Retinal pigment epithelial cell (primary cell): ENCODE results near the gene MAP7D2.

Experiments used
- DNase-seq: peaks from one replicate; pipeline ENCODE4 v3.0.0-alpha.2; 2010; ENCODE audit warnings: low read depth
- H3K4me3 ChIP-seq: 2 replicates; pipeline ENCODE4 v1.5.1; 2011; ENCODE audit warnings: mild to moderate bottlenecking, low read length, control low read depth, moderate library complexity
- CTCF ChIP-seq: conservative IDR thresholded peaks from 2 replicates; pipeline ENCODE4 v1.5.1; 2011; ENCODE audit warnings: low read depth, low read length, control low read depth, inconsistent platforms

Gene MAP7D2

DNA sequence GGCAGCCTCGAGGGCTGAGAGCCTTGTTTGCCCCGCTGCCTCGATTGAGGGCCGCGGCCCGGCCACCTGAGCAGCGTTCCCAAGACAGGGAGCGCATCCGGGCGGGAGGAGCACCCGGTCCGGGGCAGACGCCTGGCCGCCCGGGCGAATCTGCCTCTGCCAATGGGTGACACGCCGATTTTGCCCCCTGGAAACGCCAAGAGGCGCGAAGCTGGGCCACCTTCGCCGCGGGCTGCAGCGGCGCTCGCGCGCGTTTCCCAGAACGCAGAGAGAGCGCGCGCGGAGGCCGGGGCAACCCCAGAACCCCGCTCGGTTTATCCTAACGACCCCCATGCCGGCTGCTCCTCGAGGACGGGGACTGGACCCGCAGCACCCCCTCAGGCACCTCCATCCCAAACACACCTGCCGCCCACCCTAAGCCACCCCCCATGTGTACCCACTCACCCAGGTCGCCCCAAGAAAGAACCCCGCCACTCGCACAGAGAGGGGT, 575 bp downstream of the MAP7D2 start:
- peak overlapping the region; percentile 42 for H3K4me3 ChIP-seq
- no peak for TF ChIP-seq CTCF
- DNase-seq: no peak

DNA sequence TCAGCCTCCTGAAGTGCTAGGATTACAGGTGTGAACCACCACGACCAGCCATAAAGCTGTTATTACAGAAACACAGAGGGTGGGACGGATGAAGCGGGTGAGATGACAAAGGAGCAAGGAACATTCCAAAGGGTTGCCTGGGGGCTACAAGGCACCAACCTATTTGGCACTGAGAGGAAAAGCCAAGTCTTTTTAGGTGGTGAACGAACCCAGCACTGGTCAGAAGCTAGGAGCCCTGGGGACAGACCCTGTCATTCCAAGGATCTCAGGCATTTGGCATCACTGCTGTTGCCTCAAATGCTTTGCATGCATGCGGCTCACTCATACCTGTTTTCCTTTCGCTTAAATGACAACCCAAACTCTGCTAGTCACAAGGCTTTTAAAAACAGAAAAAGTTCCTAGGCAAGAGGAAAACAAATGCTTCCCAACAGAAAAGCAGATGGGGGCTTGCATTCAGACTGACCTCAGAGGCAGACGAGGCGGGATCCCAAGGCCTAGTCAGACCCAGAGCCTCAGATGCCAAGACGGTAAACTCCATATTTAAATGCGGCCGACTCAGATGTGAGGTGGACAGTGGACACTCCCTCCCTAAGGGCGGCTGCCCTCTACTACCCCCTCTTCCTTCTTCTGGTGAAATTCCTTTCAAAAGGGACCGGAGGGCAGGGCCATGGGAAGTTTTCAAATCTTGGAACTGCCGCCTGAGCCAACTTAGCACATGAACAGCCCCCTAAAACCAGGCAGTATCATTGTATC, 4.5 kb downstream of the MAP7D2 start:
- H3K4me3 ChIP-seq: no peak overlapping the region
- no peak for TF ChIP-seq CTCF
- no peak for DNase-seq

GRCh38 chrX:20111271-20111670, 5.4 kb downstream of the MAP7D2 start:
- TF ChIP-seq CTCF: no peak
- no peak overlapping the region for H3K4me3 ChIP-seq
- DNase-seq: no peak

DNA sequence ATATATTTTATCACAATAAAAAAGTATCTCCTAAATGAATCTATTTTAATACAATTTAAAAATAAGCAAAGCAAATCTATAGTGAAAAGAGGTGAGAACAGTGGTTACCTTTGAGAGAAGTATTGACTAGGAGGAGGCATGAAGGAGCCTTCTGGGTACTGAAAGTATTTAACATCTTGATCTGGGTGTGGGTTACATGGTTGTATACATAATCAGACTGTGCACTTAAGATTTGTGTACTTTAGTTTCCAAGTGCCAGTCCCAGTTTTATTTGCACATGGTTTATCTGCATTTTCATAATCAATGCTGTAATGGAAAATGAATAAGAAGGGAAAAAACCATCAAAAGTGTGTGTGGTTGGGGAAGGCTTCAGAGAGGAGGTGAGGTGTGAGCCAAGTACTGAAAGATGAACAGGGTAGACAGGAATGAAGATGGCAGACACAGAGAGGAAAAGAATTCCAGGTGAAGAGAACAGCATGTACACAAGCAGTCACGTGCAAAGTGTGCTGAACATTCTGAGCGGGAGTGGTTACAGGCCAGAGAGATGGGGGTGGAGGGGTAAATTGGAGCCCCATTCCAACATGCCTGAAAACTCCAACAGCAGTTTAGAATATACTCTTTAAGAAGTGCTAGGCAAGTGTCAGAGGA, 14.6 kb downstream of the MAP7D2 start:
- no peak overlapping the region for H3K4me3 ChIP-seq
- no peak for DNase-seq
- TF ChIP-seq CTCF: no peak

DNA sequence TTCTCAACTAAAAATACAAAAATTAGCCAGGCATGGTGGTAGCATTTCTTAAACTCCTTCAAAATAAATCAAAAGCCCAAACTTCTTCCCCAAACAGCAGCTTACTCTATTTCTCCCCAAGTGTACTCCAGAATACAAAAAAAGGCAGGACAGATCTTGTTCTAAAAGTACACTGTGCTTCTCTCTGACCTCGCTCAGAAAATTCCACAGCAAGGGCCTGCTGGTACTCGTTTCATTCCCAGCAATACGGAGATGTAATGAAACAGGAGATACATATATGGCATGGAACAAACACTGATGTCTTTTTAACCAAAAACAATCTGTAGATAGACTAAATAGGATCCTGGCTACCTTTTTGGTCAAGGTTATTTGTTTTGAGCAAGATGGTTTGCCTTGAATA, 25.2 kb downstream of the MAP7D2 start:
- H3K4me3 ChIP-seq: no peak overlapping the region
- TF ChIP-seq CTCF: no peak
- no peak for DNase-seq

DNA sequence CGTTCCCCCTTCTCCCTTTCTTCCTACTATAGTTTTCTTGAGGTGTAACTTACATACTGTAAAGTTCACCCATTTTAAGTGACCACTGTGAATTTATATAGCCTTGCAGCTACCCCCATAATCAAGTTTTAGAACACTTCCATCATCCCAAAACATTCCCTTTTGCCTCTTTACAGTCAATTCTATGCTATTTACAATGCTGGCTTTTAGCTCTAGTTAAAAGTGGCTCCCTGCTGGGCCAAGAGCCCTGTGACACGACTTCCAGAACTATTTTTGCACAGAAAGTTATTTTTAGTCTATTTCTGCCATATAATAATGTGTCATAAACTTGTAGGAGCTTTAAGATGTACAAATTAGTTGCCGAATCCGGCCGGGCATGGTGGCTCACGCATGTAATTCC, 26.9 kb downstream of the MAP7D2 start:
- no peak for DNase-seq
- TF ChIP-seq CTCF: no peak
- H3K4me3 ChIP-seq: no peak overlapping the region

DNA sequence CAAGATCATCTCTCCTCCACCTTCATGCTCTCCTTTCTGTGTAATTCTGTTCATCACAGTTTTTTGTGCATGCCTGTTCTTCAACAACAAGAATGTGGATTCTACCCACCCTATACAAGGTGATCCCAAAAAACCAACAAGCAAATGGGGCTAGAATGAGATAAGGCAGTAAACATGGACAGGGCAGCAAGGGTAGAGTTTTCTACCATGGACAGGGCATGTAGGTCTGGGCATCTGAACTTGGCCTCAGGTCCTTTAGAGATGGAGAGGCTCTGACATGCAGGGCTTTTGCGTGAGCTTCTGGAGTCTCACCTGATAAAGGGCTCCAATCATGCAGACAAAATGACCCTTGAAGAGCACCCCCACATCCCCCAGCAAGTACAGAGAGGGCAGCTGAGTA, 36.4 kb downstream of the MAP7D2 start:
- no peak for DNase-seq
- no peak overlapping the region for H3K4me3 ChIP-seq
- no peak for TF ChIP-seq CTCF
